ENCODE data around the gene TRIM8.

The TRIM8 gene

GRCh38 chr10:102617041-102617440 is 27.2 kb upstream of the TRIM8 start:
- no peak for DNase-seq

- DNase-seq, result no peak
Observed at GRCh38 chr10:102617816-102618215, 26.5 kb upstream of the TRIM8 start.

DNA sequence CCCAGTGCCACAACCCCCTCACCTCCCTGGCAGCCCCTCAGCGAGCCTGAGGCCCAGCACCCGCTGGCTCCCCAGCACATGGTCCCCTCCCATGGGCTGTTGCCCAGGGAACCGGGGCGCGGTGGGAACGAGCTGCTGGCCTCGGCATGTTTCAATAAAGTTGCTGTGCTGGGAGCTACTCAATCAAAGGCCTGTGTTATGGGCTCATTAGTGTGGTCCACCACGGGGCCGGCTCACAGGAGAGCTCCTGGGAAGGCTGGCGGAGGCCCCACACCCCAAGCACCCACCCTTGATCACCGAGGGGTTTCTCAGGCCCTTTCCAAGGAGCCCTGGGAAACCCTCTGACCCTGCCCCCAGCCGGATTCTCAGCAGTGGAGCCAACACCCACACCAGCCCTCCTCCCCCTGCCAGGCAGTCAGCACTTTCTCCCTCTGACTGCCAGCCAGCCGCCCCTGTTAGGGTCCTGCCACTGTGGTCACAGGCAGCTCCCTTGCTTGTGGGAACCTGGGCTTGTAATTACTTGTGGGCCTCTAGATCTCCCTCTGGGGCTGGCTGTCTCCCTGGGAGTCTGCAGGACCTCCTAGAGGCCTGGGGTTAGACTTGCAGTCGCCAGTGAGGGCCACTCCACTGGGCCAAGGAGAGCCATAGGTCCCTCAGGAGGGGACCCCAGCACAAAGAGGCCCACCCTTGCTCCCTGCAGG is 24.8 kb upstream of the TRIM8 start:
- no peak for DNase-seq

- DNase-seq, result no peak
Observed at GRCh38 chr10:102620138-102620590, 24.1 kb upstream of the TRIM8 start.

- no peak for DNase-seq
Observed at GRCh38 chr10:102620591-102621442, 23.5 kb upstream of the TRIM8 start.

DNA sequence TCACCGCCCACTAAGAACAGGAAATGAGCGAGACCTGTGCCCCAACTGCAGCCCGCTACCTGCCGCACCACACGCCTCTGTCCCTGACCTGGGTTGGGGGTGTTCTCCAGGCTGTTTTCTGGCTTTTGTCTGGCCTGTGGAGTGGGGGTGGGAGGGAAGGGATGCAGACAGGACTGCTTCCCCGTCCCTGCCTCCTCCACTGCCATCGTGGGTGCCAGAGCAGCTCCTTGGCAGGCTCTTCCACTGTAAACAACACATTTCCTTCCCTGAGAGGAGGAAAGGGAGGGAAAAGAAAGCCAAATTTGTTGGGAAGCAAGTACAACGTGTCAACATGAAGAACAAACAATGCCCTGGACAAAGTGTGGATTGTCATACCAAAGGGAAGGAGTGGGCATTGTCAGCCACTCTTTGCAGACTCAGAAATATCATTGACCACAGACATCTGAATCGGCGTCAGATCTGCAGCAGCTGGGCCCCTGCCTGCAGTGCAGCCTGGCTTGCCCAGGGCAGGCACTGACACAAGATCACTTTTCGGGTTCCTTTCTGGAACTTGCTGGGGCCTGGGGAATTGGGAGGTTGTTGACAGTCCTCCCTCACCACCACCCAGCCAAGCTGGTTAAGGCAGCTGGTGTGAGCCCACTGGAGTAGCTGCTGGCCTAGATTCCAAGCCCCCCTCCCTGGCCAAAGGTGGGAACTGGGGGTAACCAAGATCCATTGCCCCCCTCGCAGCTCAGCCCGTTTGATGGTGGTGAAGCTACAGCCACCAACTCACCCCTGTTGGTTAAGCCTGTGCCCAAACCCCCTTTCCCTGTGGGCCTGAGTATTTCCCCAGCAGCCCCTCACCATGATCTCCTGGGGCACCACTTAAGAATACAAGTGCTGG is 22.6 kb upstream of the TRIM8 start:
- DNase-seq, result no peak

DNA sequence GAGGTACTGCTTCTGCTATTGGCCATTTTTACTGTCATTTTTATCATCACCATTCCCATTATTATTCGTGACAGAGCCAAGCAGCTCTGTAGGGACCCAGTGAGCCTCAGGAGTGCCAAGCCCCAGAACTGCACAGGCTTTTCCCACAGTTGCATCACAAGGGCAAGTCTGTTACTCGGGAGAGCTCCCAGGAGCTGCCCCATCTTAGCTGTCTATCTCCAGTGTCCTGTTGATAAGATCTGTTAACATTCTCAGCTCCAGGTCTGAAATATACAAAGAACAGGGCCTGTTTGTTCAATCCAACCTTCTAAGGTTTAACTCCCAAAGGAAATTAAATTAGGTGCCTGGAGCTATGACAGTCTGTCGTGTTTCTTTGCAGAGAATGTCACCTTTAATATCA is 20.2 kb upstream of the TRIM8 start:
- no peak for DNase-seq

GRCh38 chr10:102624751-102625645 is 19.3 kb upstream of the TRIM8 start:
- DNase-seq, result no peak

- no peak for DNase-seq
Observed at GRCh38 chr10:102626026-102626685, 18.1 kb upstream of the TRIM8 start.

GRCh38 chr10:102627291-102627735 is 17.0 kb upstream of the TRIM8 start:
- DNase-seq, result no peak

- DNase-seq, result no peak
Observed at GRCh38 chr10:102627736-102628293, 16.5 kb upstream of the TRIM8 start.

DNA sequence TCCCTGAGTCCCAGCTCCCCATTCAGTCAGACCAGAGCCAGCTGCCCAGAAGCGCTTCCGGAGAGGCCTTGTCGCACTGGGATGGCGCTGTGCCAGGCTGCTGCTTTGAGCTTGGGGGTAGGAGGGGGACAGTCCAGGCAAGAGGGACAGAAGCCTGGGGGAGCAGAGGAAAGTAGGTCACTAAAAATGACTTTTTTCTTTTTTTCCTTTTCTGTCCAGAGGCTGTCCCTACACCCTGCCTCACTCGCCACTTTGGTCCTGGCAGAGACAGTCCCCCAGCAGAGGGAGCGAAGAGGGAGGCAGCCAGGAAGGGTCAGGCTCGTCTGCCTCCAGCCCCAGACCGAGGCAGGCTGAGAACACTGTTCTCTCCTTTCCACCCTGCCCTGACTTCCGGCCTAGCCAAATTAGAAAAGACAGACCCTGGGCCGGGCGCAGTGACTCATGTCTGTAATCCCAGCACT is 15.8 kb upstream of the TRIM8 start:
- DNase-seq, result no peak

- DNase-seq, result no peak
Observed at GRCh38 chr10:102629661-102630614, 14.3 kb upstream of the TRIM8 start.

- no peak for DNase-seq
Observed at GRCh38 chr10:102630663-102631062, 13.6 kb upstream of the TRIM8 start.

DNA sequence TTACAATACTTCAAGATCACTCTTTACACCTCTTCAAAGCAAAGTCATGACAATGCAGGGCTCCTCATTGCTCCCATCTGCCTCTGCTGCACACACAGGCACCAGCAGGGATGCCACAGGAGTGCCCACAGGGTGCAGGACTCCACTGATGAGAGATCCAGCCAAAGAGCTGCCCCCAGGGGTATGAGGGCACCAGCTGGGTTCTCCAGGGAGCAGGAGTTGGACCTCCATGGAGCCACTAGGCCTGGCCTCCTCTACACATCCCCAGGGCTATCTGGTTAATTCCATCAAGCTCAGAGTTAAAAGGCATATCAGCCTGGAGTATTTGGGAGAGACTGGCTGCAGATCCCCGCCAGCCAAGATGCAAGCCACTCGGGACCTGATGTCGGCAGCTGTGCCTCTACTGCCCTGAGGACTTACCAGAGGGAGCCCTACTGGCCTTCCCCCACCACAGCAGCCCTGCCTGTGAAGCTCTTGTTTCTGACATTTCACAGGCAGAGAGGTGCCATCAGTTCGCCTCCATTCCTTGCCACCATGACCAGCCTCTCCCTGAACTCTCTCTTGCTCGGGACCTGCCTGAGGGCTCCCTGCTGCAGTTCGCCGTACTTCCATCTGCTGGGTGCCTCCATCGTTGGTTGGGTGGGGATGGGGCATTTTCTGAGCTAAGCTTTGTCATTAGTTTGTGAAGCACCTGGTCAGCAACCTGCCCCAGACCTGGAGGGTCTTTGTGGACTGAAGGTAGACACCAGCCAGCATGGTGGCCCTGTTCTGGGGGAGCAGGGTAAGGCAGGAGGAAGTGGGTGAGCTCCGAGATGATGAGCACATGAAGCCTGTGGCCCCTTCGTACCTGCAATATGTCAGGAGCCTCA is 12.5 kb upstream of the TRIM8 start:
- DNase-seq, result no peak

- DNase-seq, result no peak
Observed at GRCh38 chr10:102632394-102633111, 11.7 kb upstream of the TRIM8 start.

- no peak for DNase-seq
Observed at GRCh38 chr10:102633287-102633686, 11.0 kb upstream of the TRIM8 start.

GRCh38 chr10:102633848-102634247 is 10.4 kb upstream of the TRIM8 start:
- no peak for DNase-seq
